ENCODE measurements around the gene CFAP43.
"Not testable (repeated sequence)": the region's sequence is repeated elsewhere in the genome, so short reads cannot be mapped to it uniquely, and the experiment has no call there.

GRCh38 chr10:104174136-104174535, 58.0 kb downstream of the CFAP43 start:
- TF ChIP-seq CTCF (IDR thresholded peaks at IDR 0.05); EP300 (IDR thresholded peaks at IDR 0.05; ENCODE audit: low read depth); POLR2AphosphoS5 (IDR thresholded peaks at IDR 0.05); POLR2A (IDR thresholded peaks at IDR 0.05): not testable (repeated sequence)

Data from transverse colon (tissue), 4 donors.